Measurements from ENCODE around the gene COIL.

The COIL gene

DNA sequence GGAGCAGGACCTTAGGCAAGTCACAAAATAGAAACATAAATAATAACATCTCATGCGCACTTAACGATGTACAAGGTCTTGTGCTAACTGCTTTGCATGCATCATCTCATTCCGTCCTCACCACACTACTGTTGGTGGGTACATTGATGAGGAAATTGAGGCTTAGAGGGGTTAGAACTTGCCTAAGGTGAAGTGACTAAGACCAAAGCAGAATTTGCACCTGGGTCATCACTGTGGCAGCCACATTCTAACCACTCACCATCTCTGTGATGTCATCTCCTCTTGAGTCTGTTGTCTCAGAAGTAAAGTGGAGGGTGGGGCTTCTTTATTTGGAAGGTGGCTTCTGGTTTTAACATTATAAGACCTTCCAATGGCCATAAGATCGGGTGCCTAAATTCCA is 26.6 kb downstream of the COIL start:
- DNase-seq (ENCODE audit: low read depth in 2 of 2), result no peak

GRCh38 chr17:56933868-56934267 is 27.0 kb downstream of the COIL start:
- no peak for DNase-seq (ENCODE audit: low read depth in 2 of 2)

GRCh38 chr17:56933151-56933745 is 27.6 kb downstream of the COIL start:
- no peak for DNase-seq (ENCODE audit: low read depth in 2 of 2)

GRCh38 chr17:56930739-56931337 is 30.0 kb downstream of the COIL start:
- DNase-seq (ENCODE audit: low read depth in 2 of 2), result no peak

DNA sequence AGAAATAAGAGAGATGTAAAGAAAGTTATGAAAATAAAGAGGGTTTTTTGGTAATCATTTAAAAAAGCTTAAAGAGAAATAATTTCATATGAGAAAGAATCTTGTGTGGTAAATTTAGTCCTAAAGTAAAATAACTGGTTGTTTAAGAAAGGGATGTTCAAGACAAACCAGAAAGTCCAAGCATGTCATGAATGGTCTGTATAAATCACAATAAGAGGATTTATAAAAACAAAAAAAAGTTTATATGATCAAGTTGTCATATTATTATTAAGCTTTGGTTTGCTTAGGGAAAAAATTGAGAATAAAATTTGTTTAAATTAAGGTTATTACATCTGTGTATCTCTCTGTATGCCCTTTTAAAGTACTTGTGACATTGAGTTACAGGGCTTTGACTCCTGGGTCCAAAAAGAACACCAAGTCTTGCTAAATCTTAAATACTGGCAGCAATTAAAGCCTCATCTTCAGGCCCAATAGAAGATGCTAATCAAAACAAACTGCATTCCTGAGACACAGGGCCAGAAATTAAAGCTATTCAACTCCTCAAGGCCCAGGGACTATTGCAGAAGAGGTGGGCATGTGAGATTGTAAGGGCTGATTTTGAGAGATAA is 31.4 kb downstream of the COIL start:
- no peak for DNase-seq (ENCODE audit: low read depth in 2 of 2)

DNA sequence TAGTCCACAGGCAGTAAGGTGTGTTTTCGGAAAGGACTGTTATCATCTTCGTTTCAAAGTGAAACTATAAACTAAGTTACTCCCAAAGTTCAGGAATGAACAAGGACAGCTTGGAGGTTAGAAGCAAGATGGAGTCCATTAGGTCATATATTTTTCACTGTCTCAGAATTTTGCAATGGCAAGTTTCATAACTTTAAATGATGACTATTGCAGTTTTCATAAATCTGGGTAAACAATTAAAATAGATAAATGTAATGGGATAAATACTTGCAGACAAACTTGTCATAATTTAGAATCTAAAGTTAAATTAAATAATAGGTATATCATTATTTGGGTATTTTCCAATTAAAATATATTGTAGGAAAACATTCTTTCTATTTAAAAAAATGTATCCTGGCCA is 32.3 kb downstream of the COIL start:
- no peak for DNase-seq (ENCODE audit: low read depth in 2 of 2)

DNA sequence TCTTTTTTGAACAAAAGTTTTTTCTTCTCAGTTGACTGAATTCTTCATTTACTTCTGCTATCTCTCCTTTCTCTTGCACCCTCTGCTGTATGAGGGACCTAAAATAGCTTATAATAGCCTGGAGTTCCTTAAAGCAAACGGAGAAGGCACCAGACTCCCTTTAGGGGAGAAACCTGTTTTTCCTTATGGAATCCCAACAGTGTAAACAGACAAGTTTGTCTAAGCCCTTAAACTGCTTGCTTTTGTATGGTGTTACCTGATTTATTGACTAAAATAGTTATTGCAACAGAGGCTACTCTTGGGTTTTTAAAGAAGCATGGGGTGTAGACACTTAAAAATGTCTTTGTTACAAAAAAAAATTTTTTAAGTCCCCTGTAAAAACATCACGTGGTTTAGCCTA is 34.1 kb downstream of the COIL start:
- DNase-seq (ENCODE audit: low read depth in 2 of 2), result no peak

GRCh38 chr17:56926270-56926669 is 34.6 kb downstream of the COIL start:
- no peak for DNase-seq (ENCODE audit: low read depth in 2 of 2)

DNA sequence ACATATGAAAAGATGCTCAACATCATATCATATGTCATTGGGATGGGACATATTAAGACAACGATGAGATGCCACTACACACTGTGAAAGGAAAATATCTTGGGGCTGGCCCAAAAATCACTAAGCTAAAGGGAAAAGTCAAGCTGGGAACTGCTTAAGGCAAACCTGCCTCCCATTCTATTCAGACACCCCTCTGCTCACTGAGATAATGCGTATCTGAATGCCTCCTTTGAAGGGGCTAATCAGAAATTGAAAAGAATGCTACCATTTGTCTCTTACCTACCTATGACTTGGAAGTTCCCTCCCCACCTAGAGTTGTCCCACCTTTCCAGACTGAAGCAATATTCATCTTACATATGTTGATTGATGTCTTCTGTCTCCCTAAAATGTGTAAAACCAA is 35.8 kb downstream of the COIL start:
- DNase-seq (ENCODE audit: low read depth in 2 of 2), result no peak

GRCh38 chr17:56919717-56920116 is 41.1 kb downstream of the COIL start:
- no peak for DNase-seq (ENCODE audit: low read depth in 2 of 2)

- no peak for DNase-seq (ENCODE audit: low read depth in 2 of 2)
Measured at GRCh38 chr17:56918916-56919315, 41.9 kb downstream of the COIL start.

GRCh38 chr17:56917559-56918296 is 43.1 kb downstream of the COIL start:
- DNase-seq (ENCODE audit: low read depth in 2 of 2), result no peak

DNA sequence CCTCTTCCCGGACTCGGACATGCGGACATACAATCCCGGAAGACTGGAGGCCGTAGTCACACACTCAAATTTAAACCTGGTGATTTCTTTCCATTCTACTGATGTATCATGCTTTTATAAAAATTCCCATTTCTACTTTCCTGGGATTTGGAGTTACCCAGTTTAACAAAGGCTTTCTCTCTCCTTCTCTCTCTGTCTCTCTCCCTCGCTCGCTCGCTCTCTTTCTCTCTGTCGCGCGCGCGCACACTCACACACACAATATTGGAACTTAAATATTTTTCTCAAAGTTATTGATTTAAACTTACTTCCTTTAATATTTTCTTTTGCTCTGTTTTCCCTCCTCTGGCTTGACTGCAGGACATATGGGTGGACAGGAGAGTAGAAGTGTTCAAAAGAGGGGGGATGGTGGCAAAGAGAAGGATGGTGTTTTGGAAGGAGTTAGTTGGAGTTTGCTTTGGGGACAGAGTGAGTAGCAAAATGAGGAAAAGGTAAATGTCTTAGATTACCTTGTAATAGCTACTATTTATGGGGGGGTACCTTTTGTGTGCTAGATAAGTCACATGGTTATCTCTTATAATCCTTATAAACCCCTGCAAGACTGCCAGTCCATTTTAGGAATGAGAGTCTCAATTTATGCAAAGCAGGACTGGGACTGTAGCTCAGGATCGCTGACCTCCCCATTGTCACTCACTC is 46.1 kb downstream of the COIL start:
- DNase-seq (ENCODE audit: low read depth in 2 of 2), result no peak

GRCh38 chr17:56913867-56914580 is 46.8 kb downstream of the COIL start, which contains the start of gene TRIM25:
Gene TRIM25, minus strand, starts transcription at chr17:56914049. Its CDS starts 61 bp downstream, at chr17:56913988.
- peak; percentile 79 to 91 for DNase-seq (ENCODE audit: low read depth in 2 of 2)

DNA sequence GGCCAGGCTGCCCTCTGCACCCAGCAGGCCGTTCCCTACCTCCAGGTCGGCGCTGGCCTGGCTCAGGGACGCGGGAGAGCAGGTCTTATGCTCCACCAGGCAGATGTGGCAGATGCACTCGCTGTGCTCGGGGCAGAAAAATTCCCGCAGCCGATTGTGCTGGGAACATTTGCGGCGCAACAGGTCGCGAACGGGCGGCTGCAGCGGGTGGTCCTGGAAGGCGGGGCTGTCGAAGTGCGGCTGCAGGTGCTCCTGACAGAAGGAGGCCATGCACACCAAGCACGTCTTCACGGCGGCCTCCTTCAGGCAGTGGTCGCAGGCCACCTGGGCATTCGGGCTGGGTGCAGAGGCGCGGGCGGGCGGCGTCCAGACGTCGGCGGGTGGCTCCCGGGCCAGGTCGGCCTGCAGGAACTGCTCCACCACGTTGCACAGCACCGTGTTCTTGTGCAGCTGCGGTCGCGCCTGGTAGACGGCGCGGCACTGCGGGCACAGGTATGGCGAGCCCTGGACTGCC is 47.4 kb downstream of the COIL start:
- DNase-seq (ENCODE audit: low read depth in 2 of 2), result no peak

DNA sequence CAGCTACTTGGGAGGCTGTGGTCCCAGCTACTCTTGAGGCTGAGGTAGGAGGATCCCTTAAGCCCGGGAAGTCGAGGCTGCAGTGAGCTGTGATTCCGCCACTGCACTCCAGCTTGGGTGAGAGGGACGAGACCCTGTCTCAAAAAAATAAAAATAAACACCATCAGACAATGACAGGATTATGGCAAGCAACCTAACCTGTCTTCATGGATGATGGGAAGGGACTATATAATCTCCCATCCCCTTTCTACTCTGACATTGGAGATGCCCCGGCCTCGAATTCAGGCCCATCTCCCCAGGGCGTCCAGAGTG is 47.9 kb downstream of the COIL start:
- DNase-seq (ENCODE audit: low read depth in 2 of 2), result no peak

GRCh38 chr17:56912105-56912999 is 48.5 kb downstream of the COIL start:
- DNase-seq (ENCODE audit: low read depth in 2 of 2), result no peak

DNA sequence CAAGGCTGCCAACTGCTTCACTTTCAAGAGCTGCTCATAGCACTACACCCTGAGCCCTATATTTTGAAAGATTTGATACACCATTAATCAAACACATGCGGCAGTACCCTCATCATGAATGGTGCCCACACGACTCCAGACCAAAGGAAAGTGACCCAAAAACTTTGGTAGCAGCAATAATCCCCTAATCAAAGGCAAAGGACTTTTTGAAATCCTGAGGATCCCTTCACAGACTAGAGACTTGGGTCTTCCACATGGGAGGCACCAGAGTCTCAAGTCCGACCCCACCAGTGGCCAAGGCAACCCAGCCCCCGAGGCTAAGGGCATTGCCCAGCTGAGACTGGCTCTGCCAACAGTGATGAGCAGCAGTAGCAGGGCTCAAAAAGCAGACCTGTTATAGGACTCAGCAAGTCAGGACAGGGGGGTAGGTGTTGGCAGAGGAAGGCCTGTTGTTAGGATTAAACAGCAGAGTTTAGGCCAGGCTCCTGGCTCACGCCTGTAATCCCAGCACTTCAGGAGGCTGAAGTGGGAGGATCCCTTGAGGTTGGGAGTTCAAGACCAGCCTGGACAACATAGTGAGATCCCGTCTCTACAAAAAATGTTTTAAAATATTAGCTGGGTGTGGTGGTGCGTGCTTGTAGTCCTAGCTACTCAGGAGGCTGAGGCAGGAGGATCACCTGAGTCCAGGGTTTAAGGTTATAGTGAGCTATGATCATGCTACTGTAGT is 50.2 kb downstream of the COIL start:
- DNase-seq (ENCODE audit: low read depth in 2 of 2), result no peak

DNA sequence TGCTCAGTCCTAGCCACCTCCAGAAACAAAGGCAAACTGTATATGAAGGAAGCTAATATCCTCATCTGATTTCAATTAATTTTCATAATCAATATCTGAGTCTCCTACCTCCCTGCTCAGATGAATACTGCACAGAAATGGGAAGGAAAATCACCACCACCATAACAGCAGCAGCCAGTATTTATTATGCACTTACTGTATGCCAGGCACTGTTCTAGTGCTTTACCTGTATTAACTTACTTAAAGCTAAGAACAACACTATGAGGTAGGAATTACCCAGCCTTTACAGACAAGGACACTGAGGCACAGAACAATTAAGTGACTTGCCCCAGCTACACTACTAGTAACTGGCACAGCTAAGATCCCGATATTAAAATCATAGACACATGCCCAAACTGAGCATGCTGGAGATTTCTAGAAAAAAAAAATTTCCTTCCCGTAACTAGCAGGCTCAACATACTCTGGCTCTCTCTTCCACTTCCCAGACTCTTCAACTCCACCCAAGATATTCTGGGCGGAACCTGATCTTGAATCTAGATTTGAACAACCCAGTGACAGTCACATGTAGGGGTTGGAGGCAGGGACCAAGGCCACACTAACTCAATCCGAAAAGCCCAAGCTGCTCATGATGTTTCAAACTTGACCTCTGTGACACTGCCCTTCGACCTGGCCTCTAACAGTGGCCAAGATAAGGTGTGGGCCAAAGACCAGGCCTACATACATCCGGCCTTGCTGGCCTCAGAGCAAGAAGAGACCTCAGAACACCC is 50.9 kb downstream of the COIL start:
- no peak for DNase-seq (ENCODE audit: low read depth in 2 of 2)
